ENCODE measurements around the gene SHISAL2B.
"Not testable (repeated sequence)": the region's sequence is repeated elsewhere in the genome, so short reads cannot be mapped to it uniquely, and the experiment has no call there.

SHISAL2B gene

GRCh38 chr5:64706074-64706473, 15.8 kb downstream of the SHISAL2B start:
- not testable (repeated sequence) for DNase-seq

GRCh38 chr5:64707191-64707590, 16.9 kb downstream of the SHISAL2B start:
- DNase-seq: no peak

- not testable (repeated sequence) for DNase-seq
Measured at GRCh38 chr5:64714495-64714894, 24.2 kb downstream of the SHISAL2B start.

- DNase-seq: no peak
Measured at GRCh38 chr5:64722588-64722987, 32.3 kb downstream of the SHISAL2B start.

- DNase-seq: no peak
Measured at GRCh38 chr5:64727150-64727549, 36.8 kb downstream of the SHISAL2B start.

GRCh38 chr5:64742411-64742810, 52.1 kb downstream of the SHISAL2B start:
- DNase-seq: no peak

GRCh38 chr5:64742821-64743220, 52.5 kb downstream of the SHISAL2B start:
- DNase-seq: no peak

GRCh38 chr5:64744914-64745313, 54.6 kb downstream of the SHISAL2B start:
- DNase-seq: no peak

GRCh38 chr5:64746446-64746845, 56.1 kb downstream of the SHISAL2B start:
- DNase-seq: no peak

GRCh38 chr5:64749385-64749784, 59.1 kb downstream of the SHISAL2B start:
- no peak for DNase-seq

- no peak for DNase-seq
Measured at GRCh38 chr5:64754066-64754465, 63.8 kb downstream of the SHISAL2B start.

- no peak for DNase-seq
Measured at GRCh38 chr5:64758901-64759300, 68.6 kb downstream of the SHISAL2B start.

- DNase-seq: no peak
Measured at GRCh38 chr5:64759960-64760660, 69.8 kb downstream of the SHISAL2B start.

- DNase-seq: no peak
Measured at GRCh38 chr5:64763948-64764503, 73.7 kb downstream of the SHISAL2B start.

GRCh38 chr5:64765804-64766504, 75.7 kb downstream of the SHISAL2B start:
- DNase-seq: no peak

- no peak for DNase-seq
Measured at GRCh38 chr5:64766941-64767340, 76.6 kb downstream of the SHISAL2B start.
